ENCODE measurements around the gene MPP2.

GRCh38 chr17:43945074-43945829, 37.9 kb upstream of the MPP2 start:
- TF ChIP-seq CTCF (IDR thresholded peaks at IDR 0.05): no peak
- no peak for TF ChIP-seq POLR2A (IDR thresholded peaks at IDR 0.05)

Data from body of pancreas (tissue), 4 donors.